ENCODE measurements around the gene UBAP1.
"Not testable (repeated sequence)": the region's sequence is repeated elsewhere in the genome, so short reads cannot be mapped to it uniquely, and the experiment has no call there.

UBAP1 gene

DNA sequence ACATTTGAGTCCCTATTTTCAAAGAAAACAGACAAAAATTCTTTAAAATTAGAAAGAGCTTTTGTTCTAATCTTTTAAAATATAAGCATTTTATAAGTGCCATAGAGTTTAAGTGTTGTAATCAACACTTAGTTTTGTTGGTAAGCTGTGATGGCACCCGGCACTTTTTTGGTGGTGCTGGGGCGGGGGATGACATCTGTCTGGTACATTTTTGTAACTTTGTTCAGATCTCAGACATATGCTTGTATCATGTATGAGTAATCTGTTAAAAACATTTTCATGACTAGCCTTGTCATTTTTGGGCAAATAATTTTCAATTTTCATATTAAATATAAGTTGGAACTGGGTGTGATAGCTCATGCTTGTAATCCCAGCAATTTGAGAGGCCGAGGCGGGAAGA is 51.7 kb downstream of the UBAP1 start:
- no peak for DNase-seq

GRCh38 chr9:34232201-34232600 is 53.4 kb downstream of the UBAP1 start:
- DNase-seq = no peak

GRCh38 chr9:34233672-34234071 is 54.8 kb downstream of the UBAP1 start:
- no peak for DNase-seq

DNA sequence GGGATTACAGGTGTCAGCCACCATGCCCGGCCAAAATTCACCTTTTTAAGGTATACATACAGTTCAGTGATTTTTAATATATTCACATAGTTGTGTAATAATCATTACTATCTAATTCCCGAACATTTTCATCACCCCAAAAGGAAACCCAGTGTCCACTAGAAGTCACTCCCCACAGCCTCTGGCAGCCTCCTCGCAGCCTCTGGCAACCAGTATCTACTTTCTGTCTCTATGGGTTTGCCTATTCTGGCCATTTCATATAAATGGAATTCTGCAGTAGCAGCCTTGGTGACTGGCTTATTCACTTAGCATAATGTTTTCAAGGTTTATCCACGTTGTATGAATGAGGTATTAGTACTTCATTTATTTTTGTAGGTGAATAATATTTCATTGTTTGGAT is 59.0 kb downstream of the UBAP1 start:
- DNase-seq = no peak

DNA sequence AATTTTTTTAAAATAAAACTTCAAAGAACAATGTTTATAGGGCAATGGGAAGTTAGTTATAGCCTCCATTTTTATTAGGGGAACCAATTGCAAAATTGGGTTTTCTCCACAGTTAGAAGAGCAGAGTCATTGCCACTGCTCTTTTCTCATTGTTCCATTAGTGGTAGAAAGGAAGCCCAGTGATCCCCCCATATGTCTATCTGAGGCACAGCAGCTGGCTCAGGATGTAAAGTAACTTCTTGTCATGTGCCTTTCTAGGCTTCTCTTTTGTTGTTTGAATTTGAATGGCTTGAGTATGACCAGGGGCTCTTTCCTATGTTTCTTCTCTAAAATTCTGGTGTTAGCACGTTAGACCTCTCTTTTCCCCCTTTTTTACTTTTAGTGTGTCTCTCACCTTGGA is 61.2 kb downstream of the UBAP1 start:
- DNase-seq = no peak

DNA sequence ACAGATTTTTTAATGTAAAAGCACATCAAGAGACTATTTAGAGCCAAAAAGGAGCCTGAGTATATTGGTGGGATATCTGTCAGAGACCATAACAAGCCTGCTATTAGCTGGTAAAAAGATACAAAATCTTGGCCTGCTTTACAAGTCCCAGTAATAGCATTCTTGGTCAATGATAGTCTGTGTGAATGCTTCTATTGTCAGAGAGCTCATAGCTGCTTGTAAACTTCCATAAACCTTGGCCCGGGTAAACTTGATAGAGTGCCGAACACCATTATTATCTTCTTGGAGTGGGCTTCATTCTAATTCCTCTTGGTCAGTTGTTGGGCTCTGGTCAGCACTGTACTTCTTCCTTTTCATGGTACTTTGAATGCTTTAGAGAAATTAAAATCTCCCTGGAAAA is 64.0 kb downstream of the UBAP1 start:
- DNase-seq = no peak

DNA sequence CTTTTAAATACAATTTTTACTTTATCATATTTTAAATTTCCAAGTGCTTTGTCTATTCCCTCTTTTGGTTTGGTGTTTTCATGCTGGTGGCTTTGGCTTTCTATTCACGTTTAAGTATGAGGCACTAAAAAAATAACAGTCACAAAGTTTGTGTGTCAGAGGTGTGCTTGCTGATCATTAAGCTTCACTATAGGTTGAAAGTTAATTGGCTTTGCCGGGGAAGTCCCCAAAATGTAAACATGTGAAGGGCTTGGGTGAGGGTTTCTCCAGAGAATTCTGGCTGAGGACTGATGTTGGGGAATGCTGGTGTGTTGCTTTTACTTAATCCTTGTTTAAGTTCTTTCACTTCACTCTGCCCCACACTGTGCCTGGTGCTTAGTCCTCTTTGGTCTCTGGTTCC is 66.4 kb downstream of the UBAP1 start:
- DNase-seq = not testable (repeated sequence)

DNA sequence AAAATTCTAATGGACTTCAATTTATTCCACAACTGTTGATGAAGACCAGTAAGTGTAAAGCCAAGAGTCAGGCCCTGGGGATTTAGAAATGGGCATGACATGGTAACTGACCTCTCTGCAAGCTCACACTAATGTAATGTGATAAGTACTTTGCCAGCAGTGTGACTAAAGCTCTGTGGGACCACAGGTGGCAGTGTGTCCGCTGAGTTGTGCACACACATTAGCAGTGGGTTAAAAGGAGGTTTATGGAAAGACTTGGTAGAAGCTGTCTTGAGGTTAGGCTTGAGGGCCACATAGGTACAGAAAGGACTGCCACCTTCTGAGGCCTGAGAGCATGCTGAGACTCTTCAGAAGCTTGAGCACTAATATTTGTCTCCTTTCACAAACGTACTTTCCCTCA is 67.6 kb downstream of the UBAP1 start:
- no peak for DNase-seq

DNA sequence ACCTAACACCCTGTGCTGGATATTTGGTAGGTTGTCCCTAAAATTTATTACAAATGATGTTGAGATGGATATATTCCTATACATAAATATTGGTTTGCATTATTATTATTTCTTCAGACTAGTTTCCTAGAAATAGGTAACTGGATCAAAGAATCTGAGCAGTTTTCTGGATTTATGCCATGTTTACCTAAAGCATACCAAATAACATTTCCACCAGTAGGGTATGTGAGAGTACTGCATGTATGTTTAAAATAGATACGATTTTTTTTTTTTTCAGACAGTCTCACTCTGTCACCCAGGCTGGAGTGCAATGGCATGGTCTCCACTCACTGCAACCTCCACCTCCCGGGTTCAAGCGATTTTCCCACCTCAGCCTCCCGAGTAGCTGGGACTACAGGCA is 68.9 kb downstream of the UBAP1 start:
- not testable (repeated sequence) for DNase-seq

DNA sequence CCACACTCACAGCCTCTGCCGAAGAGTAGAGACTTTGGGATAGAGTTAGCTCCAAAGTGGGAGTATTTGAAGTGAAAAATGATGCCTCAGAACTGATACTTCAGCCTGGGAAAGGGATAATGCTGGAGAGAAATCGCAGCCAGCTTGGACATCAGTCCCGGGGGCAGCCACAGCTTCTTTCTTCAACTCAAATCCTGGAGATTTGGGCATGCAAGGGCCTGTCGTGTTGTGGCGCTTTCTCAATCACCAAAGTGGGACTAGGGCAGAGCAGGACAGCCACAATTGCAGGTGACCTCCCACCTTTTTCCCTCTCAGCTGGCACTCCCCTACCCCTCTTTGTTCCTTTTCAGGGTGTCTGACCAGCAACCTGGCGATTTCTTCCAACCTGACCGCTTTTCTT is 70.4 kb downstream of the UBAP1 start:
- no peak for DNase-seq

- DNase-seq = no peak
These were observed 71.9 kb downstream of the UBAP1 start for GRCh38 chr9:34250721-34251120.

GRCh38 chr9:34252016-34252415 is 73.2 kb downstream of the UBAP1 start:
- DNase-seq = no peak

GRCh38 chr9:34252670-34253459 is 74.0 kb downstream of the UBAP1 start:
- peak; percentile 54 for DNase-seq

GRCh38 chr9:34253460-34253837 is 74.6 kb downstream of the UBAP1 start:
- no peak for DNase-seq

GRCh38 chr9:34254141-34254913 is 75.5 kb downstream of the UBAP1 start:
- no peak for DNase-seq

DNA sequence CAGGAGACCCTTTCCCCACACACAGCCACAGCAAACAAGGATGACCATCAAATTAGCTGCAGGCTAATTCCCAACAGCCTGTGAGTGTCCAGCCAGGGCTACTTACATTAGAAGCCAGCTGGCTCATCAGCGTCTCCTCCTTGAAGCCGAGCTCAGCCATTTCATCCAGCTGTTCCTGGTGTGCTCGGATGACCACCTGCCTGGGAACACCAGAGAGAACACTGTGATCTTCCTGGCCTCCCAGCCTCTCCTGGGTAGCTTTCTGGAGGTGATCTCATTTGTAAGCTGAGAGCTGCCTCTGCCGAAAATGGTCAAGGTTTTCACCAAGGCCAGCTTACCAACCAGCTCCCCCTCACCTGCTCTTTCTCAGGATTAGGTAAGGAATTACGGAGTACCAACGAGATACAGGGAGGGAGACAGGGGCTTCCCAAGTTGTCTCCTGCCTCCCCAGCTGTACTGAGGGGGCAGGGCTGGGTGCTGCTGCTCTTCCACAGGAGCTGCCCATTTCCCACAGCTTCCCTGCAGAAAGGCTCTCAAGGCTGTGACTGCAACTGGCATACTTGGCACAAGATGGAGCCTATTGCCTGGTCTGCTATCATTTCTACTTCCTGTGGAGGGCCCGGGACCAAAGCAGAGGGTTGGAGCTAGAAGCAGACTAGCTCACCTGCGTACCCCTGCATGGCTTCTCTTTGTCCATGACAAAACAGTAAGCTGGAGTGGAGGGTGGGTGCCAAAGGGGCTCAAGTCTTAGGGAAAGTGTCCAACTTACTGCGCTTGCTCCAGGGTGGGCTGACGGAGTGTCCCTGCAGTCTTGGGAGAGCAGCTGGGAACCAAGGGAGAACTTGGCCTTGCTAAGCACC is 76.4 kb downstream of the UBAP1 start:
- no peak for DNase-seq

- no peak for DNase-seq
These were observed 77.3 kb downstream of the UBAP1 start for GRCh38 chr9:34256104-34256503.

- no peak for DNase-seq
These were observed 78.2 kb downstream of the UBAP1 start for GRCh38 chr9:34256987-34257585.

DNA sequence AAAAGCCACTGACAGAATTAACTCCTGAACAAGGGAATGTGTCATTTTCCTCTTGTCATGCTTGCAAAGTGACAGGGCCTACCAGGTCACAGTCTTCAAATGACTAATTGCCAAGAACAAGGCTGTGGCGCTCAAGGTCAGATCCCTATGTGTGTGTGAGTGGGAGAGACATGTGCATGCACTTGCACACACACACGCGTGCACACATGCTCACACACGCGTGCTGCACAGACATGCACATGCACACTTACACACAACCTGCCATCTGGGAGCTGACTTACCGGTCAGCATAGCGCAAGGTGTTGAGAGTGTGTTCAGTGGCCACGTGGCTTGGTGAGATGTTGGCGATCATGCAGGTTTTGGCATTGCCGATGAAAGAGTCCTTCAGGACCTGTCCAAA is 80.5 kb downstream of the UBAP1 start:
- no peak for DNase-seq

GRCh38 chr9:34262971-34263370 is 84.1 kb downstream of the UBAP1 start:
- no peak for DNase-seq

DNA sequence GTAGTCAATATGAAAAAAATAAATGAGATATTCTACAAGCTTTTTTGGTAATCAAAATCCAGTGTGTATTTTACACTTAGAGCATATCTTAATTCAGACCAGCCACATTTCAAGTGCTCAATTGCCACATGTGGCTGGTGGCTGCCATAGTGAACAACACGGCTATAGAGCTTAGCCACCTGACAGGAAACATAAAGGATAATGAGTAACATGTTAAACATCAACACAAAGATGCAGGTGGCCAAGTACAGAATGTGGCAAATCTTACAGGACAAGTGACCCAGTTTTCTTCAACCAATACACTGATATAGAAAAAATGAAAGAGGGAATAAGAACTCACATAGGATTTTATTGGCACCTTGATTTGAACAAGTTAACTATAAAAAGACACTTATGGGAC is 88.8 kb downstream of the UBAP1 start:
- peak; percentile 65 for DNase-seq

DNA sequence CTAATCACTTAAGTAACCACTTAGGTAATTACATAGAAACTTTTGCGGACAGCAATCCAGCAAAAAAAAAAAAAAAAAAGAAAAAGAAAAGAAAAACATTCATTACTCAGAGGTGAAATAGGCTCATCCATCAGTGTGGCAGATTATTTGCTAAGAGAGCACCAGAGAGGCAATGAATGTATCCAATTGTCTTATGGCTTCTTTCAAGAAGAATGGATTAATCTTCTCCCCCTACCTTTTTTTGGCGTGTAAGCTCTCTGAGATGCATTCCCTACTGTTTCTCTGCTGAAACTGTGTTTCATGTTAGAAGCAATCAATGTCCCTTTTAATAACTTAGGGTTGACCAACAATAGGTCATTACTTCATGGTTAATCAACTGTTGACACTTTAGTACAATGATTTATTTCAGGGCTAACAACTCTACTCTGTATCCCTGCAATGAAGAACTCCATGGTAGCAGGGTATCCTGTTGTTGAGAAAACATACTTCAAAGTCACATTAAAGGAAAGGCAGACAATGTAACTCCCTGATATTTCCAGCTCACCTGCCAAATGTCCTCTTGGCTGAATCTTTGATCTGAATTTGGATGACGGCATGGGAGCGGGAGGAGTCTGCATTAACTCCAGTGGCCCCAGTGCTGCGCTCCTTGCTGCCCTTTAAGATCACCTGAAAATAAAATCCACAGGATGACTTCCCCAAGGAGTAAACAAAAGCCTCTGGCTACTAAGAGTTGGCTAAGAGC is 92.6 kb downstream of the UBAP1 start:
- DNase-seq = no peak
